NCI-H345 treated with DMSO at 0.1 percent for 48 hours (cell line): ENCODE measurements around the gene CCR6.

Source experiments
- DNase-seq: peaks from one replicate; lab custom pipeline; 2025; ENCODE audit not compliant: unreplicated experiment; lab: John Stamatoyannopoulos, UW

Gene CCR6

GRCh38 chr6:167098825-167099225 is 24.1 kb upstream of the CCR6 start:
- no peak for DNase-seq

GRCh38 chr6:167099707-167100106 is 23.2 kb upstream of the CCR6 start:
- DNase-seq = no peak

- DNase-seq = no peak
Measured at GRCh38 chr6:167100241-167100674, 22.6 kb upstream of the CCR6 start.

GRCh38 chr6:167102318-167102717 is 20.6 kb upstream of the CCR6 start:
- DNase-seq = no peak

GRCh38 chr6:167103041-167103891 is 19.6 kb upstream of the CCR6 start:
- no peak for DNase-seq

- DNase-seq = no peak
Measured at GRCh38 chr6:167104388-167104787, 18.5 kb upstream of the CCR6 start.

- no peak for DNase-seq
Measured at GRCh38 chr6:167105060-167105459, 17.8 kb upstream of the CCR6 start.

- no peak for DNase-seq
Measured at GRCh38 chr6:167106406-167106805, 16.5 kb upstream of the CCR6 start.

GRCh38 chr6:167107787-167108186 is 15.1 kb upstream of the CCR6 start:
- DNase-seq = no peak

- DNase-seq = no peak
Measured at GRCh38 chr6:167108278-167108677, 14.6 kb upstream of the CCR6 start.

GRCh38 chr6:167109651-167110050 is 13.2 kb upstream of the CCR6 start:
- DNase-seq = no peak

GRCh38 chr6:167111597-167111996 is 11.3 kb upstream of the CCR6 start:
- DNase-seq = no peak

GRCh38 chr6:167112421-167112820 is 10.5 kb upstream of the CCR6 start:
- DNase-seq = no peak

- DNase-seq = no peak
Measured at GRCh38 chr6:167113047-167113754, 9.7 kb upstream of the CCR6 start.

- DNase-seq = no peak
Measured at GRCh38 chr6:167113935-167114910, 8.7 kb upstream of the CCR6 start.

GRCh38 chr6:167115054-167115453 is 7.8 kb upstream of the CCR6 start:
- no peak for DNase-seq

- DNase-seq = peak; percentile 19
Measured at GRCh38 chr6:167116109-167116837, 6.6 kb upstream of the CCR6 start.

GRCh38 chr6:167116838-167117228 is 6.1 kb upstream of the CCR6 start:
- DNase-seq = no peak

GRCh38 chr6:167118006-167118405 is 4.9 kb upstream of the CCR6 start:
- DNase-seq = no peak

- no peak for DNase-seq
Measured at GRCh38 chr6:167118839-167119238, 4.1 kb upstream of the CCR6 start.
